ENCODE results near the gene TAP1. TPM values are rescaled to one million over a fixed set of nuclear protein-coding genes. Genes with fewer than 3 reads are reported as not detected.

TAP1 gene
- polyA plus RNA-seq, 1 experiment: 80.4 TPM

DNA sequence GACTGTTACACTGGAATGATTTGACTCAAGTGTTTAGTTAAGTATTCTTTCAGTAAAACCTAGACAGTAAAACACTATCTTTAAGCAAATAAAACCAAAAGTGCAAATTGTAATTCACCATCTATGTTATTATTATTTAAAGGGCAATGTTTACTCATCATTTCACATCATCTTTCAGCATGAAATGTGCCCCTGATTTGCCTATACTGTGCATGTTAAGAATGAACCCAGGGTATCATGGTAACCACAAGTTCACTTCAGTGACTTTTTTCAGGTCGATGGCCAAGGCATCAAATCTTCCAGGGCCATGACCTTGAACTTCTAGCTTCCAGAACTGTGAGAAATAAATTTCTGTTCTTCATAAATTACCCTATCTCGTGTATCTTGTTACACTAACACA, 34.6 kb downstream of the TAP1 start:
- DNase-seq (ENCODE audit: low read depth): no peak
- Histone ChIP-seq H3K36me3 (ENCODE audit: control insufficient read depth, insufficient read depth, low read length) (no peaks in the 10 kb centered on the region), H3K27me3 (ENCODE audit: control insufficient read depth, insufficient read depth, low read length) (no peaks in the 10 kb centered on the region; the same call in 1 of the 2 replicates), H3K4me3 (ENCODE audit: low read depth, low read length) (no peak overlapping the region)
- ChIA-PET POLR2A (no interaction called here), CTCF (interaction anchor here (1.3 to 5.2 kb wide), 2 partner anchors 15 to 20 kb away, joined by 5 to 26 read pairs; partner anchors contain the start of gene TAP2)
- TF ChIP-seq, protein P1, sequence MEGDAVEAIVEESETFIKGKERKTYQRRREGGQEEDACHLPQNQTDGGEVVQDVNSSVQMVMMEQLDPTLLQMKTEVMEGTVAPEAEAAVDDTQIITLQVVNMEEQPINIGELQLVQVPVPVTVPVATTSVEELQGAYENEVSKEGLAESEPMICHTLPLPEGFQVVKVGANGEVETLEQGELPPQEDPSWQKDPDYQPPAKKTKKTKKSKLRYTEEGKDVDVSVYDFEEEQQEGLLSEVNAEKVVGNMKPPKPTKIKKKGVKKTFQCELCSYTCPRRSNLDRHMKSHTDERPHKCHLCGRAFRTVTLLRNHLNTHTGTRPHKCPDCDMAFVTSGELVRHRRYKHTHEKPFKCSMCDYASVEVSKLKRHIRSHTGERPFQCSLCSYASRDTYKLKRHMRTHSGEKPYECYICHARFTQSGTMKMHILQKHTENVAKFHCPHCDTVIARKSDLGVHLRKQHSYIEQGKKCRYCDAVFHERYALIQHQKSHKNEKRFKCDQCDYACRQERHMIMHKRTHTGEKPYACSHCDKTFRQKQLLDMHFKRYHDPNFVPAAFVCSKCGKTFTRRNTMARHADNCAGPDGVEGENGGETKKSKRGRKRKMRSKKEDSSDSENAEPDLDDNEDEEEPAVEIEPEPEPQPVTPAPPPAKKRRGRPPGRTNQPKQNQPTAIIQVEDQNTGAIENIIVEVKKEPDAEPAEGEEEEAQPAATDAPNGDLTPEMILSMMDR (IDR thresholded peaks at IDR 0.05; ENCODE audit: insufficient read depth, low read depth, low read length): no peak

DNA sequence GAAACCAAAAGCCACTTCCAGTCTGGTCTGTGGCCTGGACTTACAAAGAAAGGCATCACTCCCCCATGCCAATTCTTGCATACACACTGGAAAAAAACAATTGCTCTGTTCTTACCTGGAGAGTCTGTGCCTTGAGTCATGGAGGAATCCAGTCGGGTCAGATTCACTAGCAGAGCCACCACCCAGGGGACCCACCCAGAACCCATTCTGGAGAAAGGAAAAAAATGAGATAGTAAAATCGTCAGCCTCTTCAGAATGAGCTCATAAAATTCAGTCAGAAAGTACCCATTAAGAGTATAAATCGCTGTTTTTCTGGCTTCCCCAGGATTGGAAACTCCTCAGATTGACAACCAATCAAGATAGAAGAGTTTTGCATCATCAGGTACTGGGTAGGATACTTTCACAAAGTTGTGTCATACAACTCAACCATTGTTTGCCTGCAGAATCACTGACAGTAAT, 36.7 kb downstream of the TAP1 start, which contains the start of gene HLA-DOB:
TSS of gene HLA-DOB (minus strand) at position 257 of the 459 bp plus-strand sequence. CDS start at position 206, 51 bp downstream.
- Histone ChIP-seq H3K4me3 (ENCODE audit: low read depth, low read length) (no peak within 1 kb of the TSS), H3K36me3 (ENCODE audit: control insufficient read depth, insufficient read depth, low read length) (no peaks in the 10 kb centered on the region), H3K27me3 (ENCODE audit: control insufficient read depth, insufficient read depth, low read length) (peaks cover 5% of the 10 kb centered on the region)
- CTCF ChIA-PET: no interaction called here
- no peak for DNase-seq (ENCODE audit: low read depth)
- TF ChIP-seq, protein P1 (IDR thresholded peaks at IDR 0.05; ENCODE audit: insufficient read depth, low read depth, low read length): no peak
- POLR2A ChIA-PET: no interaction called here

DNA sequence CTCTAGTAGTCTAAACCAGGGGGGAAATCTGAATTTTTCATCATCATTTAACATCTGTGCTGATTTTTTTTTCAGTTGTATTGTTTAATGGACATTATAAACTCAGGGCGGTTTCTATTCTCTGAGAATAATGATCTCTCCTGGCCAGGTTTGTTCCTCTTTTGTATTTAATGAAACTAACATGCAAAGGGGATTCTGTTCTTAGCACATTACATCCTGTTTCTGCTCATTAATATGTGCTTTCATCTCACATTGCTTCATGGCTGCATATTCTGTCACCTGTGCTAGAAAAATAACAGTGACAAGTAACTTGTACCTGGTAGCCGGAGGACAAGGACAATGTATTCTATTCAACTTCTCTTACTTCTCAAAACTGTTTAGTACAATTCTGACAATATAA, 37.5 kb downstream of the TAP1 start:
- no peak for DNase-seq (ENCODE audit: low read depth)
- CTCF ChIA-PET: no interaction called here
- TF ChIP-seq, protein P1 (IDR thresholded peaks at IDR 0.05; ENCODE audit: insufficient read depth, low read depth, low read length): no peak
- POLR2A ChIA-PET: no interaction called here
- H3K4me3 ChIP-seq (ENCODE audit: low read depth, low read length): no peak overlapping the region
- no peaks in the 10 kb centered on the region for H3K36me3 ChIP-seq (ENCODE audit: control insufficient read depth, insufficient read depth, low read length)
- peaks cover 5% of the 10 kb centered on the region for H3K27me3 ChIP-seq (ENCODE audit: control insufficient read depth, insufficient read depth, low read length)

DNA sequence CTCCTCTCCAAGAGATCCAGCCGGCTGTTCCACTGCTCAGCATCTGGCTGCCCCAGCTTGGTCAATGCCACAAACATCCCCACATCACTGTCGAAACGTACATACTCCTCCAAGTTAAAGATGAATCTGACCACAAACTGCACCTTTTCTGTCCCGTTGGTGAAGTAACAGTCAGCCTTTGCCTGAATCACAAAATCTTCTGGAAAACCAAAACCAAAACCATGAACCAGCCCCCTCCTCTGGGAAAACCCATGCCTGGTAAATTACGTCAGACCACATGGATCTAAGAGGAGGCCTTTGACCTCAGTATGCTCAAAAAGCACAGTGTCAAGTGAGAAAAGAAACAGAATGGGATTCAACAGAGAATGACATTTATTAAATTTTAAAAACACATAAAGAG, 38.4 kb downstream of the TAP1 start:
- TF ChIP-seq, protein P1 (IDR thresholded peaks at IDR 0.05; ENCODE audit: insufficient read depth, low read depth, low read length): no peak
- no peak for DNase-seq (ENCODE audit: low read depth)
- H3K36me3 ChIP-seq (ENCODE audit: control insufficient read depth, insufficient read depth, low read length): no peaks in the 10 kb centered on the region
- H3K4me3 ChIP-seq (ENCODE audit: low read depth, low read length): no peak overlapping the region
- CTCF ChIA-PET: interaction anchor here (0.5 to 1.1 kb wide), 3 partner anchors 23 to 53 kb away, joined by 3 to 4 read pairs (median 3); no protein-coding TSS in a partner anchor
- POLR2A ChIA-PET: no interaction called here
- H3K27me3 ChIP-seq (ENCODE audit: control insufficient read depth, insufficient read depth, low read length): peaks cover 5% of the 10 kb centered on the region

DNA sequence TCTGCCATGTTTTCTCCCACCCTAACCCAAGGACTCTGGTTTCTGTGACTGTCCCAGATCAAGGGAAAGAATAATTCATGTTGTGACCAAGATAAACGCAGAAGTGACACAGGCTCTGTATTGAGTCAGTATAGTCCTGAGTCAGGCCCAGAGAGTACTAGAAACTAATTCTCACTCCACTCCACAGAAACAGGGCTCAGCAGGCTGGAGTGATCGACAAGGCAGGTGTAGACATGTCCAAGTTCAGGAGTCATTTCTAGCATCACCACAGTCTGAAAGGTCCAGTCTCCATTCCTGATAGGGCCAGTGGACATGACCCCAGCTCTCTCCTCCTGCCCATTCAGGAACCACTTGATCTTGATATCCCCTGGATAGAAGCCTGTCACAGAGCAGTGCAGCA, 39.4 kb downstream of the TAP1 start:
- H3K4me3 ChIP-seq (ENCODE audit: low read depth, low read length): no peak overlapping the region
- CTCF ChIA-PET: interaction anchor here (1.0 to 1.8 kb wide), 3 partner anchors 16 to 57 kb away, joined by 3 to 4 read pairs (median 4); no protein-coding TSS in a partner anchor
- POLR2A ChIA-PET: no interaction called here
- TF ChIP-seq, protein P1 (IDR thresholded peaks at IDR 0.05; ENCODE audit: insufficient read depth, low read depth, low read length): no peak
- peaks cover 5% of the 10 kb centered on the region for H3K27me3 ChIP-seq (ENCODE audit: control insufficient read depth, insufficient read depth, low read length)
- no peaks in the 10 kb centered on the region for H3K36me3 ChIP-seq (ENCODE audit: control insufficient read depth, insufficient read depth, low read length)
- no peak for DNase-seq (ENCODE audit: low read depth)

Data from BJ (cell line).